ENCODE data around the gene BHLHE40. TPM values are rescaled to one million over a fixed set of nuclear protein-coding genes. Genes with fewer than 3 reads are reported as not detected.

The BHLHE40 gene
- total and polyA plus RNA-seq, 2 of the 13 experiments (the other 11 are each of a cell fraction or from before 2014, with no cell fraction given): 1.8 to 51.0 TPM

DNA sequence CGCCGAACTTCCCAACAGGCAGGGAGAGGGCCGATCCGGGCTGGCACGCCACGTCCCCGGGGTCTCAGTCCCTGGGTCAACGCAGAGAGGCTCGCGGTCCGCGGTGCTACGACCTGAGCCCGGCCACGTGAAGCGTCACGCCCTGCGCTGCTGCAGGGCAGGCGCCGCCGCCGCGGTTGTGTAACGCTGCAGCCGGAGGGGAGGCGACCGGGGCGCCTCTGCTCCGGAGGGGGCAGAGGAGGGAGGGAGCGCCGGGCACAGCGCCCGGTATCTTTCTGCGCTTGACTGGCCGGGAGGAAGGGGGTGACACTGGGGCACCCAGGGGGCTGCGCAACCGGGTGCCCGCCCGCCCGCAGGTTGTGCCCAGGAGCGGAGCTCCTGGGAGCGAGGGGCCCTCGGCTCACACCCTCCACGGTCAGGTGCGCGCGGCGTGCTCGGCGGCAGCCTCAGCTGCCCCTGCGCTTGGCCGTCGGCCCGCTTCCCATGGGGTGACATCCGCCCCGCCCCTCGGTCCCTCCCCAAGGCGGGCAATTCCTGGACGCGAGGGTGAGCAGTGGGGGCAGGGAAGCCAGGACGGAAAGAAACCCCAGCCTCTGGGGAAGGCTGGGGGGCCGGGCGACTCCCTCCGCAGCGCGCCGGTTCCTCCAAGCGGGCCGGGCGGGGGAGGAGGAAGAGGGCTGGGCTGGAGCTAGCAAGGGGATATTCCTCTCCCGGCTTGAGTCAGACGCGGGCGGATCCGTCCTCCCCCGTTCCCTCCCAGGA lies 852 bp upstream of the BHLHE40 start (continued):
- TF ChIP-seq, protein P1, sequence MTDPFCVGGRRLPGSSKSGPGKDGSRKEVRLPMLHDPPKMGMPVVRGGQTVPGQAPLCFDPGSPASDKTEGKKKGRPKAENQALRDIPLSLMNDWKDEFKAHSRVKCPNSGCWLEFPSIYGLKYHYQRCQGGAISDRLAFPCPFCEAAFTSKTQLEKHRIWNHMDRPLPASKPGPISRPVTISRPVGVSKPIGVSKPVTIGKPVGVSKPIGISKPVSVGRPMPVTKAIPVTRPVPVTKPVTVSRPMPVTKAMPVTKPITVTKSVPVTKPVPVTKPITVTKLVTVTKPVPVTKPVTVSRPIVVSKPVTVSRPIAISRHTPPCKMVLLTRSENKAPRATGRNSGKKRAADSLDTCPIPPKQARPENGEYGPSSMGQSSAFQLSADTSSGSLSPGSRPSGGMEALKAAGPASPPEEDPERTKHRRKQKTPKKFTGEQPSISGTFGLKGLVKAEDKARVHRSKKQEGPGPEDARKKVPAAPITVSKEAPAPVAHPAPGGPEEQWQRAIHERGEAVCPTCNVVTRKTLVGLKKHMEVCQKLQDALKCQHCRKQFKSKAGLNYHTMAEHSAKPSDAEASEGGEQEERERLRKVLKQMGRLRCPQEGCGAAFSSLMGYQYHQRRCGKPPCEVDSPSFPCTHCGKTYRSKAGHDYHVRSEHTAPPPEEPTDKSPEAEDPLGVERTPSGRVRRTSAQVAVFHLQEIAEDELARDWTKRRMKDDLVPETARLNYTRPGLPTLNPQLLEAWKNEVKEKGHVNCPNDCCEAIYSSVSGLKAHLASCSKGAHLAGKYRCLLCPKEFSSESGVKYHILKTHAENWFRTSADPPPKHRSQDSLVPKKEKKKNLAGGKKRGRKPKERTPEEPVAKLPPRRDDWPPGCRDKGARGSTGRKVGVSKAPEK (CRISPR knock-in tag; IDR thresholded peaks at IDR 0.05; ENCODE audit: borderline replicate concordance): no peak; the same call in 1 of the 2 replicates
- TF ChIP-seq ZNF138 (CRISPR knock-in tag; IDR thresholded peaks at IDR 0.05; ENCODE audit: low read depth): 0 out of 2 replicates have a peak, but pooled peaks have one; percentile 82
- TF ChIP-seq, protein P2, sequence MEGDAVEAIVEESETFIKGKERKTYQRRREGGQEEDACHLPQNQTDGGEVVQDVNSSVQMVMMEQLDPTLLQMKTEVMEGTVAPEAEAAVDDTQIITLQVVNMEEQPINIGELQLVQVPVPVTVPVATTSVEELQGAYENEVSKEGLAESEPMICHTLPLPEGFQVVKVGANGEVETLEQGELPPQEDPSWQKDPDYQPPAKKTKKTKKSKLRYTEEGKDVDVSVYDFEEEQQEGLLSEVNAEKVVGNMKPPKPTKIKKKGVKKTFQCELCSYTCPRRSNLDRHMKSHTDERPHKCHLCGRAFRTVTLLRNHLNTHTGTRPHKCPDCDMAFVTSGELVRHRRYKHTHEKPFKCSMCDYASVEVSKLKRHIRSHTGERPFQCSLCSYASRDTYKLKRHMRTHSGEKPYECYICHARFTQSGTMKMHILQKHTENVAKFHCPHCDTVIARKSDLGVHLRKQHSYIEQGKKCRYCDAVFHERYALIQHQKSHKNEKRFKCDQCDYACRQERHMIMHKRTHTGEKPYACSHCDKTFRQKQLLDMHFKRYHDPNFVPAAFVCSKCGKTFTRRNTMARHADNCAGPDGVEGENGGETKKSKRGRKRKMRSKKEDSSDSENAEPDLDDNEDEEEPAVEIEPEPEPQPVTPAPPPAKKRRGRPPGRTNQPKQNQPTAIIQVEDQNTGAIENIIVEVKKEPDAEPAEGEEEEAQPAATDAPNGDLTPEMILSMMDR (CRISPR knock-in tag; IDR thresholded peaks at IDR 0.05): no peak; the same call in 1 of the 2 replicates
- TF ChIP-seq ZBTB1 (CRISPR knock-in tag; IDR thresholded peaks at IDR 0.05; ENCODE audit: borderline replicate concordance): no peak
- peak; percentile 89; the same call in 1 of the 2 replicates for TF ChIP-seq ZNF678 (CRISPR knock-in tag; IDR thresholded peaks at IDR 0.05)
- TF ChIP-seq EED (CRISPR knock-in tag; IDR thresholded peaks at IDR 0.05): peak; percentile 77
- TF ChIP-seq YEATS2 (CRISPR knock-in tag; IDR thresholded peaks at IDR 0.05; ENCODE audit: borderline replicate concordance): peak; percentile 54
- peak; percentile 95 for TF ChIP-seq CEBPB (IDR thresholded peaks at IDR 0.05; ENCODE audit: borderline replicate concordance, low read depth, low read length)
- TF ChIP-seq ARNT2 (CRISPR knock-in tag; IDR thresholded peaks at IDR 0.05; ENCODE audit: low read depth): peak; percentile 76; the same call in 1 of the 2 replicates
- TF ChIP-seq NR1H2 (CRISPR knock-in tag; IDR thresholded peaks at IDR 0.05; ENCODE audit: borderline replicate concordance, low read depth): no peak
- no peak; the same call in 1 of the 2 replicates for TF ChIP-seq KLF13 (CRISPR knock-in tag; IDR thresholded peaks at IDR 0.05)
- TF ChIP-seq CCAR2 (optimal IDR thresholded peaks at IDR 0.05; ENCODE audit: low read depth, low read length): no peak
- no peak; the same call in none of the 2 replicates for TF ChIP-seq BORCS8-MEF2B (CRISPR knock-in tag; IDR thresholded peaks at IDR 0.05)
- TF ChIP-seq, protein P3, sequence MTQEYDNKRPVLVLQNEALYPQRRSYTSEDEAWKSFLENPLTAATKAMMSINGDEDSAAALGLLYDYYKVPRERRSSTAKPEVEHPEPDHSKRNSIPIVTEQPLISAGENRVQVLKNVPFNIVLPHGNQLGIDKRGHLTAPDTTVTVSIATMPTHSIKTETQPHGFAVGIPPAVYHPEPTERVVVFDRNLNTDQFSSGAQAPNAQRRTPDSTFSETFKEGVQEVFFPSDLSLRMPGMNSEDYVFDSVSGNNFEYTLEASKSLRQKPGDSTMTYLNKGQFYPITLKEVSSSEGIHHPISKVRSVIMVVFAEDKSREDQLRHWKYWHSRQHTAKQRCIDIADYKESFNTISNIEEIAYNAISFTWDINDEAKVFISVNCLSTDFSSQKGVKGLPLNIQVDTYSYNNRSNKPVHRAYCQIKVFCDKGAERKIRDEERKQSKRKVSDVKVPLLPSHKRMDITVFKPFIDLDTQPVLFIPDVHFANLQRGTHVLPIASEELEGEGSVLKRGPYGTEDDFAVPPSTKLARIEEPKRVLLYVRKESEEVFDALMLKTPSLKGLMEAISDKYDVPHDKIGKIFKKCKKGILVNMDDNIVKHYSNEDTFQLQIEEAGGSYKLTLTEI (CRISPR knock-in tag; conservative IDR thresholded peaks at IDR 0.05): no peak
- TF ChIP-seq ZFX (CRISPR knock-in tag; IDR thresholded peaks at IDR 0.05; ENCODE audit: low read depth): peak; percentile 63; the same call in 1 of the 2 replicates
- TF ChIP-seq, protein P4, sequence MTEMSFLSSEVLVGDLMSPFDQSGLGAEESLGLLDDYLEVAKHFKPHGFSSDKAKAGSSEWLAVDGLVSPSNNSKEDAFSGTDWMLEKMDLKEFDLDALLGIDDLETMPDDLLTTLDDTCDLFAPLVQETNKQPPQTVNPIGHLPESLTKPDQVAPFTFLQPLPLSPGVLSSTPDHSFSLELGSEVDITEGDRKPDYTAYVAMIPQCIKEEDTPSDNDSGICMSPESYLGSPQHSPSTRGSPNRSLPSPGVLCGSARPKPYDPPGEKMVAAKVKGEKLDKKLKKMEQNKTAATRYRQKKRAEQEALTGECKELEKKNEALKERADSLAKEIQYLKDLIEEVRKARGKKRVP (CRISPR knock-in tag; IDR thresholded peaks at IDR 0.05): peak in 1 of 2 experiments; percentile 77; a peak in 2 of 4 replicates
- peak; percentile 89; the same call in 1 of the 2 replicates for TF ChIP-seq ZNF552 (CRISPR knock-in tag; IDR thresholded peaks at IDR 0.05; ENCODE audit: borderline replicate concordance)
- TF ChIP-seq ZNF839 (CRISPR knock-in tag; IDR thresholded peaks at IDR 0.05; ENCODE audit: borderline replicate concordance): peak; percentile 24
- peak; percentile 67; the same call in 1 of the 2 replicates for TF ChIP-seq ZIK1 (CRISPR knock-in tag; IDR thresholded peaks at IDR 0.05; ENCODE audit: borderline replicate concordance, low read depth)
- peak; percentile 87 for TF ChIP-seq TOPORS (CRISPR knock-in tag; IDR thresholded peaks at IDR 0.05)
- TF ChIP-seq GTF3A (CRISPR knock-in tag; conservative IDR thresholded peaks at IDR 0.05): no peak
